Endothelial cell of umbilical vein (primary cell): Measurements from ENCODE around the gene GGTLC2. TPM values are rescaled to one million over a fixed set of nuclear protein-coding genes. Genes with fewer than 3 reads are reported as not detected.

ENCODE experiments used
- BruUV-seq: library from RNA; stranded (reverse); fragments of 400-500 nt; replicated peaks from 2 replicates; lab custom pipeline; 2021; lab: Mats Ljungman, UMichigan
- CTCF ChIA-PET: fragments of 300-600, 350-600 bp; sonication (Branson Sonifier 250); formaldehyde crosslinking; loops from one replicate; lab custom pipeline; 2021; ENCODE audit warnings: antibody characterized with exemption, inconsistent platforms; lab: Charles Lee
- POLR2A ChIA-PET: fragments of 300-600, 350-600 bp; sonication (Branson Sonifier 250); formaldehyde crosslinking; loops from one replicate; lab custom pipeline; 2021; ENCODE audit warnings: antibody characterized with exemption, inconsistent platforms; lab: Charles Lee
- DNase-seq: peaks from one replicate; pipeline ENCODE4 v3.0.0-alpha.2; 2011; ENCODE audit warnings: low read depth, low spot score
- FAIRE-seq: peaks from 2 replicates; lab custom pipeline; 2011; peaks lifted over from hg19 to GRCh38; lab: Jason Lieb, UNC
- H2AFZ ChIP-seq: 2 replicates; pipeline ENCODE4 v1.6.0; 2012; ENCODE audit warnings: low read depth, low read length, control low read depth, inconsistent platforms
- H3K27ac ChIP-seq: 2 replicates; pipeline ENCODE4 v1.5.1; 2011; ENCODE audit warnings: low read depth, mild to moderate bottlenecking, control low read depth, low read length, moderate library complexity; ENCODE audit not compliant: insufficient read depth
- H3K27me3 ChIP-seq, 2 experiments: 2 replicates each; pipeline versions ENCODE4 v1.6.0 to v1.6.1; 2011; ENCODE audit warnings: low read length in 2 of 2, mixed read lengths in 1 of 2; ENCODE audit not compliant: control insufficient read depth in 2 of 2, insufficient read depth in 2 of 2
- H3K36me3 ChIP-seq, 2 experiments: 2 replicates in 1 of 2; 3 replicates in 1 of 2; pipeline ENCODE4 v1.5.1; 2011; ENCODE audit warnings: low read length in 2 of 2, mild to moderate bottlenecking in 1 of 2, moderate library complexity in 1 of 2; ENCODE audit not compliant: control insufficient read depth in 2 of 2, insufficient read depth in 2 of 2; ENCODE audit errors: extremely low read depth in 1 of 2
- H3K4me1 ChIP-seq: 3 replicates; pipeline ENCODE4 v1.5.1; 2011; ENCODE audit warnings: mild to moderate bottlenecking, low read length; ENCODE audit not compliant: control insufficient read depth, insufficient read depth; ENCODE audit errors: extremely low read depth
- H3K4me2 ChIP-seq: 2 replicates; pipeline ENCODE4 v1.6.1; 2011; ENCODE audit warnings: low read length, control low read depth, mixed read lengths; ENCODE audit not compliant: insufficient read depth
- H3K4me3 ChIP-seq, 3 experiments: fragments of 200-600 bp in 1 of 3; sonication (generic), shearing (Covaris generic) in 1 of 3; replicated peaks in 1 of 3; 2 replicates each; pipeline ENCODE4 v1.5.1; 2011 to 2016; ENCODE audit warnings: control low read depth in 3 of 3, low read length in 3 of 3, mild to moderate bottlenecking in 2 of 3, inconsistent platforms in 1 of 3, low read depth in 1 of 3, moderate library complexity in 1 of 3; ENCODE audit not compliant: insufficient read depth in 1 of 3
- H3K79me2 ChIP-seq: 2 replicates; pipeline ENCODE4 v1.6.0; 2012; ENCODE audit warnings: low read length, inconsistent platforms; ENCODE audit not compliant: control insufficient read depth, insufficient read depth
- H3K9ac ChIP-seq: replicated peaks from 2 replicates; pipeline ENCODE3; 2011; ENCODE audit warnings: low read length, control low read depth; ENCODE audit not compliant: insufficient read depth; ENCODE audit errors: extremely low read depth
- H3K9me1 ChIP-seq: replicated peaks from 3 replicates; pipeline ENCODE4 v1.6.0; 2011; ENCODE audit warnings: mild to moderate bottlenecking, low read length; ENCODE audit not compliant: control insufficient read depth, insufficient read depth; ENCODE audit errors: extremely low read depth
- H3K9me3 ChIP-seq: replicated peaks from 2 replicates; pipeline ENCODE4 v1.5.1; 2012; ENCODE audit warnings: low read length, inconsistent platforms; ENCODE audit not compliant: control insufficient read depth, insufficient read depth
- H4K20me1 ChIP-seq: replicated peaks from 2 replicates; pipeline ENCODE3; 2011; ENCODE audit warnings: mild to moderate bottlenecking, low read length; ENCODE audit not compliant: control insufficient read depth, insufficient read depth; ENCODE audit errors: extremely low read depth
- CTCF ChIP-seq, 2 donors: IDR thresholded peaks; 1 replicate in 1 of 2; 2 replicates in 1 of 2; pipeline ENCODE4 v1.5.1; 2011; ENCODE audit warnings: low read length in 2 of 2, mild to moderate bottlenecking in 2 of 2, moderate library complexity in 2 of 2, control low read depth in 1 of 2, inconsistent platforms in 1 of 2, low read depth in 1 of 2; ENCODE audit not compliant: insufficient read depth in 1 of 2; ENCODE audit errors: extremely low read depth in 1 of 2
- EZH2 ChIP-seq: IDR thresholded peaks from 2 replicates; pipeline ENCODE4 v1.6.1; 2012; ENCODE audit warnings: borderline replicate concordance, low read depth, mild to moderate bottlenecking, moderate library complexity, low read length, inconsistent platforms; ENCODE audit not compliant: severe bottlenecking
- FOS ChIP-seq: IDR thresholded peaks from 2 replicates; pipeline ENCODE4 v1.6.1; 2011; ENCODE audit warnings: mild to moderate bottlenecking, low read length, moderate library complexity, borderline replicate concordance; ENCODE audit not compliant: insufficient read depth
- GATA2 ChIP-seq: IDR thresholded peaks from 2 replicates; pipeline ENCODE4 v1.7.0; 2011; ENCODE audit warnings: low read depth, mild to moderate bottlenecking, moderate library complexity, mixed read lengths, low read length; ENCODE audit not compliant: insufficient read length, insufficient read depth
- JUN ChIP-seq: IDR thresholded peaks from 2 replicates; pipeline ENCODE4 v1.6.1; 2011; ENCODE audit warnings: borderline replicate concordance, low read depth; ENCODE audit not compliant: insufficient read length, insufficient read depth
- MAX ChIP-seq: IDR thresholded peaks from 2 replicates; pipeline ENCODE4 v1.6.1; 2011; ENCODE audit not compliant: insufficient read depth, insufficient read length
- MYC ChIP-seq: IDR thresholded peaks from one replicate; pipeline ENCODE4 v1.6.1; 2011; ENCODE audit warnings: mild to moderate bottlenecking, low read depth, low read length
- POLR2A ChIP-seq: IDR thresholded peaks from 2 replicates; pipeline ENCODE4 v1.6.1; 2012; ENCODE audit warnings: low read depth, mild to moderate bottlenecking, control low read depth, low read length
- POLR2AphosphoS5 ChIP-seq: IDR thresholded peaks from 2 replicates; pipeline ENCODE4 v1.6.1; 2012; ENCODE audit warnings: low read depth, mild to moderate bottlenecking, control low read depth, low read length, moderate library complexity; ENCODE audit not compliant: insufficient read depth
- dilution Hi-C: fragments of 300-500 bp; cut with MboI; formaldehyde crosslinking; loops from one replicate; pipeline ENCODE4 v1.15.0; 2019; ENCODE audit warnings: low sequenced_read_pairs; ENCODE audit not compliant: extremely low pct_ligation_motif_present
- intact Hi-C: fragments of 100-400 bp; cut with micrococcal nuclease; formaldehyde crosslinking; loops from one replicate; pipeline ENCODE4 v1.10.0; 2022
- polyA plus RNA-seq, 4 experiments: library from polyadenylated mRNA; depleted of rRNA in 3 of 4; stranded (reverse) in 3 of 4; unstranded in 1 of 4; fragments of >200 nt; gene quantifications; 2 replicates each; pipeline versions ENCODE4 v1.2.1 to v1.2.3, GENCODE V29; 2011 to 2012; ENCODE audit warnings: missing spikeins in 1 of 4
- total RNA-seq: library from RNA; stranded (reverse); gene quantifications from 2 replicates; pipeline ENCODE4 v1.2.3, GENCODE V29; 2021

GGTLC2 gene
- total and polyA plus RNA-seq, 2 donors (not counting 3 experiments of a cell fraction or from before 2014, with no cell fraction given): not detected

- no peak overlapping the region for H3K27ac ChIP-seq
Measured at GRCh38 chr22:22682807-22683667, 38.6 kb downstream of the GGTLC2 start.

More at GRCh38 chr22:22682807-22683667, 38.6 kb downstream of the GGTLC2 start:
- H3K4me1 ChIP-seq: no peaks in the 10 kb centered on the region
- H3K4me2 ChIP-seq: no peak overlapping the region
- ChIA-PET CTCF (no interaction called here), POLR2A (no interaction called here)
- H3K79me2 ChIP-seq: no peaks in the 10 kb centered on the region
- no peaks in the 10 kb centered on the region for H3K9me1 ChIP-seq
- H3K9ac ChIP-seq: no peak overlapping the region
- intact Hi-C loops: loop anchor here (10.0 kb wide), 1 partner anchor 98 kb away; no protein-coding TSS in a partner anchor
- H3K36me3 ChIP-seq: no peaks in the 10 kb centered on the region
- H3K27me3 ChIP-seq: no peaks in the 10 kb centered on the region
- H3K4me3 ChIP-seq: no peak overlapping the region
- no peaks in the 10 kb centered on the region for H3K9me3 ChIP-seq
- TF ChIP-seq FOS: no peak
- TF ChIP-seq EZH2: no peak
- TF ChIP-seq CTCF (IDR thresholded peaks at IDR 0.05; ENCODE audit: extremely low read depth in 1 of 2, insufficient read depth in 1 of 2, low read depth in 1 of 2, low read length in 2 of 2): no peak
- TF ChIP-seq JUN: no peak
- no peak for TF ChIP-seq MAX
- no peak for TF ChIP-seq GATA2
- TF ChIP-seq POLR2A: no peak
- TF ChIP-seq POLR2AphosphoS5: no peak
- no peak for TF ChIP-seq MYC
- no peaks in the 10 kb centered on the region for H4K20me1 ChIP-seq
- FAIRE-seq (no peak), DNase-seq (no peak)
- BruUV-seq: no TSS peak
- no peak overlapping the region for H2AFZ ChIP-seq
- dilution Hi-C loops: no loop called here
